Karpas-422 (cell line): Measurements from ENCODE around the gene SORCS2. TPM values are rescaled to one million over a fixed set of nuclear protein-coding genes. Genes with fewer than 3 reads are reported as not detected.

Experiments used
- DNase-seq: peaks from one replicate; pipeline ENCODE4 v3.0.0-alpha.2; 2015
- H2AFZ ChIP-seq: fragments of 200-600 bp; sonication (generic); 2 replicates; pipeline ENCODE4 v1.6.1; 2014; ENCODE audit warnings: antibody characterized with exemption, low read length, mixed read lengths
- H3K27ac ChIP-seq: fragments of 200-600 bp; sonication (generic); 2 replicates; pipeline ENCODE4 v1.5.1; 2014; ENCODE audit warnings: mild to moderate bottlenecking, low read length, moderate library complexity
- H3K27me3 ChIP-seq: fragments of 200-600 bp; sonication (generic); 2 replicates; pipeline ENCODE4 v1.6.1; 2014; ENCODE audit warnings: low read length, mixed read lengths
- H3K36me3 ChIP-seq: fragments of 200-600 bp; sonication (generic); 2 replicates; pipeline ENCODE4 v1.6.1; 2014; ENCODE audit warnings: low read length, mixed read lengths; ENCODE audit not compliant: insufficient read depth
- H3K4me1 ChIP-seq: fragments of 200-600 bp; sonication (generic); 2 replicates; pipeline ENCODE4 v1.6.1; 2014; ENCODE audit warnings: mild to moderate bottlenecking, low read length, mixed read lengths
- H3K4me2 ChIP-seq: fragments of 200-600 bp; sonication (generic); 2 replicates; pipeline ENCODE4 v1.6.1; 2014; ENCODE audit warnings: low read length, low read depth, mild to moderate bottlenecking; ENCODE audit not compliant: poor library complexity, severe bottlenecking
- H3K4me3 ChIP-seq: fragments of 200-600 bp; sonication (generic); 2 replicates; pipeline ENCODE4 v1.5.1; 2014; ENCODE audit warnings: mild to moderate bottlenecking, antibody characterized with exemption, low read length, mixed read lengths
- H3K79me2 ChIP-seq: fragments of 200-600 bp; sonication (generic); 2 replicates; pipeline ENCODE4 v1.6.1; 2014; ENCODE audit warnings: mild to moderate bottlenecking, low read length, mixed read lengths
- H3K9ac ChIP-seq: fragments of 200-600 bp; sonication (generic); 2 replicates; pipeline ENCODE4 v1.6.0; 2014; ENCODE audit warnings: low read length
- H3K9me2 ChIP-seq: fragments of 200-600 bp; sonication (generic), shearing (Covaris generic); replicated peaks from 2 replicates; pipeline ENCODE4 v1.6.0; 2014; ENCODE audit warnings: mild to moderate bottlenecking, low read length, moderate library complexity; ENCODE audit not compliant: insufficient read depth
- H3K9me3 ChIP-seq: fragments of 300-700, 200-600 bp; sonication (generic); 2 replicates; pipeline ENCODE4 v1.6.1; 2014; ENCODE audit warnings: low read length, mixed read lengths
- H4K20me1 ChIP-seq: fragments of 200-600 bp; sonication (generic); 2 replicates; pipeline ENCODE4 v1.6.1; 2014; ENCODE audit warnings: mild to moderate bottlenecking, antibody characterized with exemption, low read length, low read depth; ENCODE audit not compliant: insufficient read depth
- total RNA-seq: library from RNA; depleted of rRNA; stranded (reverse); fragments of >200 nt; shearing (Covaris generic); gene quantifications from 2 replicates; pipeline ENCODE4 v1.2.3, GENCODE V29; 2014; ENCODE audit warnings: low replicate concordance

The SORCS2 gene
- total RNA-seq, 1 experiment from 2014 or later, result not detected

- Histone ChIP-seq H3K79me2 (no peaks in the 10 kb centered on the region), H2AFZ (no peak overlapping the region), H3K27me3 (no peaks in the 10 kb centered on the region), H3K9ac (no peak overlapping the region), H3K9me3 (no peaks in the 10 kb centered on the region), H4K20me1 (no peaks in the 10 kb centered on the region), H3K4me1 (no peaks in the 10 kb centered on the region), H3K27ac (no peak overlapping the region), H3K4me3 (no peak overlapping the region), H3K36me3 (no peaks in the 10 kb centered on the region), H3K9me2 (no peaks in the 10 kb centered on the region), H3K4me2 (no peak overlapping the region)
- no peak for DNase-seq
These were observed 115.2 kb downstream of the SORCS2 start for GRCh38 chr4:7307394-7308099.

- Histone ChIP-seq H3K4me1 (no peaks in the 10 kb centered on the region), H3K9me2 (no peaks in the 10 kb centered on the region), H3K4me2 (no peak overlapping the region), H3K79me2 (no peaks in the 10 kb centered on the region), H3K4me3 (no peak overlapping the region), H3K36me3 (no peaks in the 10 kb centered on the region), H3K9ac (no peak overlapping the region), H2AFZ (no peak overlapping the region), H4K20me1 (no peaks in the 10 kb centered on the region), H3K9me3 (no peaks in the 10 kb centered on the region), H3K27ac (no peak overlapping the region), H3K27me3 (no peaks in the 10 kb centered on the region)
- no peak for DNase-seq
These were observed 116.8 kb downstream of the SORCS2 start for GRCh38 chr4:7309181-7309580.

- Histone ChIP-seq H3K4me2 (no peak overlapping the region), H3K27me3 (no peaks in the 10 kb centered on the region), H4K20me1 (no peaks in the 10 kb centered on the region), H3K36me3 (no peaks in the 10 kb centered on the region), H3K79me2 (no peaks in the 10 kb centered on the region), H2AFZ (no peak overlapping the region), H3K9me2 (no peaks in the 10 kb centered on the region), H3K4me3 (no peak overlapping the region), H3K9ac (no peak overlapping the region), H3K27ac (no peak overlapping the region), H3K9me3 (no peaks in the 10 kb centered on the region), H3K4me1 (no peaks in the 10 kb centered on the region)
- DNase-seq, result no peak
These were observed 117.5 kb downstream of the SORCS2 start for GRCh38 chr4:7309636-7310390.

- H4K20me1 ChIP-seq, result no peaks in the 10 kb centered on the region
- H3K9me3 ChIP-seq, result no peaks in the 10 kb centered on the region
- no peaks in the 10 kb centered on the region for H3K79me2 ChIP-seq
- no peaks in the 10 kb centered on the region for H3K9me2 ChIP-seq
- no peak overlapping the region for H3K27ac ChIP-seq
- no peak overlapping the region for H3K9ac ChIP-seq
- H3K4me3 ChIP-seq, result no peak overlapping the region
- H3K27me3 ChIP-seq, result no peaks in the 10 kb centered on the region
- H3K4me2 ChIP-seq, result no peak overlapping the region
- no peak for DNase-seq
- no peak overlapping the region for H2AFZ ChIP-seq
- no peaks in the 10 kb centered on the region for H3K4me1 ChIP-seq
- H3K36me3 ChIP-seq, result no peaks in the 10 kb centered on the region
These were observed 118.1 kb downstream of the SORCS2 start for GRCh38 chr4:7310451-7310850.

GRCh38 chr4:7311205-7311604, 118.9 kb downstream of the SORCS2 start:
- no peaks in the 10 kb centered on the region for H3K9me2 ChIP-seq
- H3K36me3 ChIP-seq, result no peaks in the 10 kb centered on the region
- H3K27ac ChIP-seq, result no peak overlapping the region
- no peak overlapping the region for H2AFZ ChIP-seq
- H3K4me3 ChIP-seq, result no peak overlapping the region
- H3K27me3 ChIP-seq, result no peaks in the 10 kb centered on the region
- no peak overlapping the region for H3K9ac ChIP-seq
- no peaks in the 10 kb centered on the region for H3K4me1 ChIP-seq
- H4K20me1 ChIP-seq, result no peaks in the 10 kb centered on the region
- no peak overlapping the region for H3K4me2 ChIP-seq
- no peak for DNase-seq
- H3K9me3 ChIP-seq, result no peaks in the 10 kb centered on the region
- no peaks in the 10 kb centered on the region for H3K79me2 ChIP-seq

DNA sequence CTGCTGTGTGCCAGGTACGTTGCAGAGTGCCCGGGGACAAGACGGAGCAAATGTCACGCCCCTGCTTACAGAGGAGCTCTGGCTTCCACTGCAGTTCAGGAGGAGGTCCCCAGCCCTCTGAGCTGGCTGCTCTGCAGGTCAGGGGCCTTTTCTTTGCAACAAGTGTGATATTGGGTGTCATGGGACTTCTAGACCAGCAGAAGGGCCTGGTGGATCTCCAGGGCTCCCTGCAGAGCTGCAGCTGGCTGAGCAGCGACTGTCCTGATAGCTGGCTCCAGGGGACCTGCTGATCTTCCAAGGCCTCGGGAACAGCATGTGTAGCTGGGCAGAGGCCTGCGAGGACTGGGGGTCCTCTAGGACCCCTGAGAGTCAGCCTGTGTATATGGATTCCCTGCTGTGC, 120.4 kb downstream of the SORCS2 start:
- Histone ChIP-seq H3K27ac (no peak overlapping the region), H2AFZ (no peak overlapping the region), H3K9me3 (no peaks in the 10 kb centered on the region), H3K79me2 (no peaks in the 10 kb centered on the region), H3K9ac (no peak overlapping the region), H3K4me1 (no peaks in the 10 kb centered on the region), H3K4me3 (no peak overlapping the region), H3K36me3 (no peaks in the 10 kb centered on the region), H4K20me1 (no peaks in the 10 kb centered on the region), H3K4me2 (no peak overlapping the region), H3K9me2 (no peaks in the 10 kb centered on the region), H3K27me3 (no peaks in the 10 kb centered on the region)
- no peak for DNase-seq

GRCh38 chr4:7313347-7313811, 121.0 kb downstream of the SORCS2 start:
- no peaks in the 10 kb centered on the region for H3K9me3 ChIP-seq
- no peaks in the 10 kb centered on the region for H3K4me1 ChIP-seq
- H3K4me2 ChIP-seq, result no peak overlapping the region
- H3K9ac ChIP-seq, result no peak overlapping the region
- H3K79me2 ChIP-seq, result no peaks in the 10 kb centered on the region
- no peaks in the 10 kb centered on the region for H3K27me3 ChIP-seq
- H3K36me3 ChIP-seq, result no peaks in the 10 kb centered on the region
- no peak overlapping the region for H3K4me3 ChIP-seq
- no peaks in the 10 kb centered on the region for H4K20me1 ChIP-seq
- no peak overlapping the region for H3K27ac ChIP-seq
- no peak overlapping the region for H2AFZ ChIP-seq
- DNase-seq, result no peak
- H3K9me2 ChIP-seq, result no peaks in the 10 kb centered on the region

DNA sequence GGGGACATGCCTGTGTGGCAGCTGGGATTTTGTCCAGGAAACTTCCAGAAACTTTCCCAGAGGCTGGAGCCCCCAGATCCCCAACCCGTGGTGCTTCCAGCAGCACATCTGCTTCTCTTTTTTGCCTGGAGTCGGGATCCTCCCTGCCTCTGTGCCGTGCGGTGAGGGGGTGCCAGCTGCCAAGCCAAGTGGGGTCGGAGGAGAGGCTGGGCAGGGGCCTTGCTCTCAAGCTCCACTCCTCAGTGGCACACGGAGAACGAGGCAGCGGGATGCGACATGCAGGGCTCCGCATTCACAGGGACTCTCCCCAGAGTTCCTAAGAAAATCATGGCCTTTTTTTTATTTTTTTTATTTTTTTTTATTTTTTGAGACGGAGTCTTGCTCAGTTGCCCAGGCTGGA, 121.7 kb downstream of the SORCS2 start:
- Histone ChIP-seq H3K79me2 (no peaks in the 10 kb centered on the region), H3K4me3 (no peak overlapping the region), H3K27ac (no peak overlapping the region), H3K36me3 (no peaks in the 10 kb centered on the region), H3K9me3 (no peaks in the 10 kb centered on the region), H2AFZ (no peak overlapping the region), H3K4me2 (no peak overlapping the region), H4K20me1 (no peaks in the 10 kb centered on the region), H3K9ac (no peak overlapping the region), H3K9me2 (no peaks in the 10 kb centered on the region), H3K4me1 (no peaks in the 10 kb centered on the region), H3K27me3 (no peaks in the 10 kb centered on the region)
- no peak for DNase-seq
